SJCRH30 (cell line): ENCODE data around the gene LOC128125822. TPM values are rescaled to one million over a fixed set of nuclear protein-coding genes. Genes with fewer than 3 reads are reported as not detected.

Experiments
- DNase-seq, 2 experiments: peaks; one replicate each; pipeline ENCODE4 v3.0.0-alpha.2; 2015 to 2020
- H3K27ac ChIP-seq: fragments of 250-450 bp; sonication (Bioruptor Pico); 2 replicates; pipeline ENCODE4 v1.5.1; 2020; ENCODE audit warnings: mild to moderate bottlenecking, moderate library complexity
- H3K27me3 ChIP-seq: fragments of 250-450 bp; sonication (Bioruptor Pico); 2 replicates; pipeline ENCODE4 v1.5.1; 2020; ENCODE audit warnings: mild to moderate bottlenecking, moderate library complexity
- H3K36me3 ChIP-seq: fragments of 250-450 bp; sonication (Bioruptor Pico); 2 replicates; pipeline ENCODE4 v1.5.1; 2020; ENCODE audit warnings: mild to moderate bottlenecking, moderate library complexity
- H3K4me1 ChIP-seq: fragments of 250-450 bp; sonication (Bioruptor Pico); 2 replicates; pipeline ENCODE4 v1.5.1; 2020; ENCODE audit warnings: mild to moderate bottlenecking, moderate library complexity
- H3K4me3 ChIP-seq: fragments of 250-450 bp; sonication (Bioruptor Pico); 2 replicates; pipeline ENCODE4 v1.5.1; 2020; ENCODE audit warnings: mild to moderate bottlenecking, moderate library complexity
- H3K9me3 ChIP-seq: fragments of 250-450 bp; sonication (Bioruptor Pico); replicated peaks from 2 replicates; pipeline ENCODE4 v1.5.1; 2020; ENCODE audit warnings: mild to moderate bottlenecking, moderate library complexity
- total RNA-seq: library from RNA; depleted of rRNA; stranded (reverse); fragments of >200 nt; shearing (Covaris generic); gene quantifications from 2 replicates; pipeline ENCODE4 v1.2.3, GENCODE V29; 2014; rRNA removed

LOC128125822 gene

DNA sequence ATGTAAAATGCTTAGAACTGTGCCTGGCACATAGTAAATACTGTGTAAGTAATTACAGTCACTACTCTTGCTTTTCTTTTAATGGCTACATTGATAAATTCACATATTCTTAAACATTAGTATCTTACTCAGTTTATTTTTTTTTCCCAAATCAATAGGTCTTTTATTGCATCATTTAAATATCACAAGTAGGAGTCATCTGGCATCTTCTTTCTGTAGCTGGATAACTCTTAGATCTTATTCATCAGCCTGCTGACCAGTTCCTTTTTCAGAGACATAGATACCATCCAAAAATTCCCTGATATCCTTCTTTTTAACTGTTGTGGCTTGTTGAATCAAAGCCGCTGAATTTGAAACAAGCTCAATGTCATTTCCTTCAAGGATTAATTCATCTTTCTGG lies 43.3 kb downstream of the LOC128125822 start:
- 0 out of 2 replicates have a peak, but pooled peaks cover 2% of the 10 kb centered on the region for H3K27me3 ChIP-seq
- DNase-seq, result no peak
- no peaks in the 10 kb centered on the region for H3K36me3 ChIP-seq

More for the DNA sequence above, 43.3 kb downstream of the LOC128125822 start:
- Histone ChIP-seq H3K4me3 (no peak overlapping the region), H3K4me1 (no peaks in the 10 kb centered on the region), H3K27ac (no peak overlapping the region), H3K9me3 (no peaks in the 10 kb centered on the region)

Other genes starting within 250 kb of the LOC128125822 start
- gene PTP4A1, start within 50 bp of the LOC128125822 start, total RNA-seq, result 26.7 and 28.4 TPM in 2 replicates
- 41.5 and 48.3 TPM in 2 replicates for gene PHF3, start 63.3 kb downstream of the LOC128125822 start, total RNA-seq